Measurements from ENCODE around the gene SOBP. TPM values are rescaled to one million over a fixed set of nuclear protein-coding genes. Genes with fewer than 3 reads are reported as not detected.

SOBP gene
- total RNA-seq, 4 donors from 2014 or later, result 6.0 to 18.4 (median 6.7) TPM

DNA sequence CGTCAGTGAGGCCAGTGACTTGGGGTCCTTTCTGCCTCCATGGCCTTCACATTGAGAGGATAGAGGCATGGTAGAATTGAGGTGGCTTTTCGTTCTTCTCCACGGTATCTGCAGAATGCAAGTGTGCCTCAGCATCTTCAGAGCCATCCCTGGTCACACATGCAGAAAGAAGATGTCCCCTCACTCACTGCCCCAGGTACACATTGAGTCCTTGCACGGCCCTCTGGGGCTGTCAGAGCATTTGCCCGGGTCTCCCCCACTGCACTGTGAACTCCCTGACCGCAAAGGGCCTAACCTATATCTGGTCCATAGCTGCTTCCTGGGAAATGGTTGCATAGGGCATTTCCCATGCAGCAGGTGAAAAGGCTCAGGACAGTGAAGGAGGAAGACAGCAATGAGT, 218.5 kb downstream of the SOBP start:
- Histone ChIP-seq H3K27ac (no peak overlapping the region), H3K36me3 (no peaks in the 10 kb centered on the region), H3K4me3 (no peak overlapping the region), H3K4me1 (peaks cover 0 to 18% (median 8%) of the 10 kb centered on the region in 4 donors), H3K9me3 (no peaks in the 10 kb centered on the region), H3K27me3 (no peaks in the 10 kb centered on the region)
- 64 to 88% methylated on average over 4 to 6 of the region's 6 CpGs for WGBS, 2 donors
- TF ChIP-seq EP300 (IDR thresholded peaks at IDR 0.05) (no peak), POLR2A (IDR thresholded peaks at IDR 0.05) (no peak), CTCF (IDR thresholded peaks at IDR 0.05) (no peak)
- DNase-seq (ENCODE audit: low spot score in 2 of 2), result no peak

DNA sequence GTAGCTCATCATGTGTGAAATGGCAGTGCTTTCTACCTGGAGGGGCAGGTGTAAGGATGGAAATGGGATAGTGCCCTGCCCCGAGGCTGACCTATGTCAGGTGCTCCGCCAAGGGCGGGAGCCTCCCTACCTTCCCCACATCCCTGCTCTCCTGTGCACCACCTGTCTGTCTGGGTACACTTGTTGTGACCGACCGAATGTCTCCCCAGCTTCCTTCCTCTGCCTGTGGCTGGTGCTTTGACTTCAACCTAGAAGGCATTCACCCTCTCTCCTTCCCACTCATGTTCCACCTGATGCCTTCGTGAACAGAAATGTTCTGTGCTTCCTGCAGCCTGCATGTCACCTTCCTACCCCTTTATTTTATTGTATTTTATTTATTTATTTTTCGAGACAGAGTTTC, 219.4 kb downstream of the SOBP start:
- Histone ChIP-seq H3K9me3 (no peaks in the 10 kb centered on the region), H3K27me3 (no peaks in the 10 kb centered on the region), H3K36me3 (no peaks in the 10 kb centered on the region), H3K4me1 (peaks cover 0 to 20% (median 9%) of the 10 kb centered on the region in 4 donors), H3K4me3 (no peak overlapping the region), H3K27ac (no peak overlapping the region)
- 86 to 91% methylated on average over 7 of the region's 7 CpGs for WGBS, 2 donors
- no peak for DNase-seq (ENCODE audit: low spot score in 2 of 2)
- TF ChIP-seq EP300 (IDR thresholded peaks at IDR 0.05) (no peak), CTCF (IDR thresholded peaks at IDR 0.05) (no peak), POLR2A (IDR thresholded peaks at IDR 0.05) (no peak)

Other genes with a start within 250 kb of the SOBP start
- 1 to 10 TPM; 8.2 to 9.4 (median 8.6) TPM for gene PDSS2, start 30.6 kb upstream of the SOBP start, total RNA-seq

All from tibial nerve (tissue), 4 donors.